ENCODE results near the gene CLIP4.

Gene CLIP4

DNA sequence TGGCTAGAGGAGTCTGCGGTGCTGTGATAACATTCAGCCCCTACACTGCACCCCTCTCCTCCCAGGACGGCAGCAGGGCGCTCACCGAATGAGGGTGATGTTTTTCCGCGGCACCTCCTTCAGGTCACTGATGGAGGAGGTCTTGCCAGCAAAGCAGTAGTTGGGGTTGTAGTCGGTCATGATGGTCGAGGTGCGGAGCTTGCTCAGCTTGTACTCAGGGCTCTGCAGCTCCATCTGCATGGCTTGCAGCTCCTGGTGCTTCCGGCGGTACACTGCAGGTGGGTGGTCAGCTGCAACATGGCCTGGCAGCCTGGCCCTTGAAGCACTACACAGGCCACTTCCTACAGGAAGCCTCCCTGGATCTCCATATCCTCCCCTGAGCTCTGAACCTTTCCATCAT lies 108.0 kb downstream of the CLIP4 start:
- no peak overlapping the region for H2AFZ ChIP-seq (ENCODE audit: low read length)
- no peaks in the 10 kb centered on the region for H3K79me2 ChIP-seq (ENCODE audit: insufficient read depth, low read length)
- H3K4me3 ChIP-seq (ENCODE audit: low read depth, low read length, poor library complexity, severe bottlenecking) = no peak overlapping the region
- no peaks in the 10 kb centered on the region for H3K9me2 ChIP-seq (ENCODE audit: low read depth, low read length)
- no peaks in the 10 kb centered on the region; the same call in 1 of the 2 replicates for H3K27me3 ChIP-seq (ENCODE audit: insufficient read depth, low read length)
- H4K20me1 ChIP-seq (ENCODE audit: insufficient read depth, low read length) = no peaks in the 10 kb centered on the region
- no peak overlapping the region for H3K4me2 ChIP-seq (ENCODE audit: low read length)
- H3F3A ChIP-seq (ENCODE audit: insufficient read depth, low read length) = no peaks in the 10 kb centered on the region
- no peak for TF ChIP-seq EZH2 (IDR thresholded peaks at IDR 0.05; ENCODE audit: borderline replicate concordance, low read length)
- TF ChIP-seq, protein P1, sequence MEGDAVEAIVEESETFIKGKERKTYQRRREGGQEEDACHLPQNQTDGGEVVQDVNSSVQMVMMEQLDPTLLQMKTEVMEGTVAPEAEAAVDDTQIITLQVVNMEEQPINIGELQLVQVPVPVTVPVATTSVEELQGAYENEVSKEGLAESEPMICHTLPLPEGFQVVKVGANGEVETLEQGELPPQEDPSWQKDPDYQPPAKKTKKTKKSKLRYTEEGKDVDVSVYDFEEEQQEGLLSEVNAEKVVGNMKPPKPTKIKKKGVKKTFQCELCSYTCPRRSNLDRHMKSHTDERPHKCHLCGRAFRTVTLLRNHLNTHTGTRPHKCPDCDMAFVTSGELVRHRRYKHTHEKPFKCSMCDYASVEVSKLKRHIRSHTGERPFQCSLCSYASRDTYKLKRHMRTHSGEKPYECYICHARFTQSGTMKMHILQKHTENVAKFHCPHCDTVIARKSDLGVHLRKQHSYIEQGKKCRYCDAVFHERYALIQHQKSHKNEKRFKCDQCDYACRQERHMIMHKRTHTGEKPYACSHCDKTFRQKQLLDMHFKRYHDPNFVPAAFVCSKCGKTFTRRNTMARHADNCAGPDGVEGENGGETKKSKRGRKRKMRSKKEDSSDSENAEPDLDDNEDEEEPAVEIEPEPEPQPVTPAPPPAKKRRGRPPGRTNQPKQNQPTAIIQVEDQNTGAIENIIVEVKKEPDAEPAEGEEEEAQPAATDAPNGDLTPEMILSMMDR (IDR thresholded peaks at IDR 0.05; ENCODE audit: low read length) = no peak
- no peak overlapping the region for H3K27ac ChIP-seq (ENCODE audit: low read depth, low read length, poor library complexity, severe bottlenecking)
- no peaks in the 10 kb centered on the region for H3K36me3 ChIP-seq (ENCODE audit: insufficient read depth, low read length)
- H3K9me3 ChIP-seq (ENCODE audit: low read length) = no peaks in the 10 kb centered on the region
- H3K9ac ChIP-seq (ENCODE audit: low read length) = no peak overlapping the region
- H3K4me1 ChIP-seq (ENCODE audit: insufficient read depth, low read length, severe bottlenecking) = no peaks in the 10 kb centered on the region

DNA sequence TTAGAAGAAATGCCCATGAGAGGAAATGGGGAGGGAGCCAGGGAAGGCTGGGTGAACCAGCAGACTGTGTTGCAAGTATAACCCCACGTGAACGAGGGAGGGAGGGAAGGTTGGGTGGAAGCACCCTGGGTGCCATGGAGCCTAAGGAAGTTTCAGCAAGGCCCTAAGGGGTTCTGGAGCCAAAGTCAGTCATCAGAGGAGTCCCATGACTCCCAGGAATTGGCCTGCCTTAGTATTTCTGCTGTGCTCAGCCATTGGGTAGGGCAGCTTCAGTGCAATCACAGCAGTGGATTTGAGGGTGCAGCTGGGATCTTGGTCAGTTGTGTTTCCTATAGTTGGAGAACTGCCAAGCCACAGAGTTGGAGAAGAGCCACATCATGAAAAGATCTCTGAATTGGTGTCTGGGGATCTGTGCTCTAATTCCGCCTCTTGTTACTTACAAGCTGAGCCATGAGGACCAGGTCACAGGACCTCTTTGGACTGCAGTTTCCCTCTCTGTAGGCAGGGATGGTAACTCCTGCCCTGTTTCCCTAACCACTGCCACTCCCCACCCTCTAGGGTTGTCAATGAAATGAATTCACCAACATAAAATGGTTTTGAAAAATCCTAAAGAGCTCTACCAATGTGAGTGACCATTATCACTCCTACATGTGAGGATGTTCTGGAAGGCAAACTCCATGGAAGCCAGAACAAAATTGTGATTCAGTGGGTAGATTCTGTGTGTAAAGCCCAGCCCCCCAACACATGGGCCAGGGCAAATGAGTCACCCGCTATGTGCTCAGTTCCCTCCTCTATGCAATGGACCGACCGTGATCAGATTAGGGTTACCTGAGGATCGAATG lies 108.9 kb downstream of the CLIP4 start:
- Histone ChIP-seq H3K9me3 (ENCODE audit: low read length) (no peaks in the 10 kb centered on the region), H4K20me1 (ENCODE audit: insufficient read depth, low read length) (no peaks in the 10 kb centered on the region), H3K36me3 (ENCODE audit: insufficient read depth, low read length) (no peaks in the 10 kb centered on the region), H2AFZ (ENCODE audit: low read length) (no peak overlapping the region), H3K9me2 (ENCODE audit: low read depth, low read length) (no peaks in the 10 kb centered on the region), H3K9ac (ENCODE audit: low read length) (no peak overlapping the region), H3K4me3 (ENCODE audit: low read depth, low read length, poor library complexity, severe bottlenecking) (no peak overlapping the region), H3F3A (ENCODE audit: insufficient read depth, low read length) (no peaks in the 10 kb centered on the region), H3K4me2 (ENCODE audit: low read length) (no peak overlapping the region), H3K27ac (ENCODE audit: low read depth, low read length, poor library complexity, severe bottlenecking) (no peak overlapping the region), H3K27me3 (ENCODE audit: insufficient read depth, low read length) (no peaks in the 10 kb centered on the region; the same call in 1 of the 2 replicates), H3K4me1 (ENCODE audit: insufficient read depth, low read length, severe bottlenecking) (no peaks in the 10 kb centered on the region), H3K79me2 (ENCODE audit: insufficient read depth, low read length) (no peaks in the 10 kb centered on the region)
- TF ChIP-seq, protein P1 (IDR thresholded peaks at IDR 0.05; ENCODE audit: low read length) = no peak
- no peak for TF ChIP-seq EZH2 (IDR thresholded peaks at IDR 0.05; ENCODE audit: borderline replicate concordance, low read length)

DNA sequence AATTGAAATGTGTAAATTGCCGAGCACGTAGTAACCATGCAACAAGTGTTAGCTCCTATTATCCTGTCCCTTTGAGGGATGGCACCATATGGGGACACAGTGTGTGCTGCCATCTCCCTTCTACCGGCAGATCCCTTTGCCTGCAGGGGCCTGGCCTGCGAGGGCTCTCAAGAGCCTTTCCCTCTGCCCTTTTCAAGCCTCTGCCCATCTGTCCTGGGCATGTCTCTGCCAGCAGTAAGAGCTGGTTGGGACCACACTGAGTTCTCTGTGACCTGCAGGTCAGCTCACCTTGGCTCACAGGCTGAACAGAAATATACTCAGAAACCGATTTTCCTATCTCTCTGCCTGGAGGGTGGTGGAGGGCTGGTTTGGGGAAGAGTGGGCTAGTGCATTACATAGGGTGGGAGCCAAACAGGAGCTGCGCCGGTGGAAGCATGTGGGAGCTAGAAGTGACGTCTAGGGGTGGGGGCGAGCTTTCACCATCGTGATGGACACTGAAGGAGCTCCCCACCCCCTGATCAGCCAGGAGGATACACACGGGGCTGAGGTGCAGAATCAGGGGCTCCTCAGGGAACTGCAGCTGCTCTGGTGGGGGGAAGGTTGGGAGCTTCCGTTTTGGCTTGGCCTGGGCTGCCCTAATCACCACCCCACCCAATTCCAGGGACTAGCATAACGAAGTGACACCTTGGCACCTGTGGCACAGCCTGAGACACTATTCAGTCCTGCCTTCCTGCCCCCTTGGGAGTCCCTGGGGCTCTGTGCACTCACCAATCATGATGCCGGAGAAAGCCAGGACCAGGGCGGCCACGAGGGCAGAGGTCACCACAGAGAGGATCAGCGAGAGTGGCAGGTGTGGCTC lies 109.7 kb downstream of the CLIP4 start:
- H4K20me1 ChIP-seq (ENCODE audit: insufficient read depth, low read length) = no peaks in the 10 kb centered on the region
- H3K27ac ChIP-seq (ENCODE audit: low read depth, low read length, poor library complexity, severe bottlenecking) = no peak overlapping the region
- no peaks in the 10 kb centered on the region for H3K9me2 ChIP-seq (ENCODE audit: low read depth, low read length)
- H3K9me3 ChIP-seq (ENCODE audit: low read length) = no peaks in the 10 kb centered on the region
- no peaks in the 10 kb centered on the region for H3K79me2 ChIP-seq (ENCODE audit: insufficient read depth, low read length)
- no peak for TF ChIP-seq EZH2 (IDR thresholded peaks at IDR 0.05; ENCODE audit: borderline replicate concordance, low read length)
- TF ChIP-seq, protein P1 (IDR thresholded peaks at IDR 0.05; ENCODE audit: low read length) = no peak
- no peak overlapping the region for H2AFZ ChIP-seq (ENCODE audit: low read length)
- H3K36me3 ChIP-seq (ENCODE audit: insufficient read depth, low read length) = no peaks in the 10 kb centered on the region
- no peaks in the 10 kb centered on the region; the same call in 1 of the 2 replicates for H3K27me3 ChIP-seq (ENCODE audit: insufficient read depth, low read length)
- no peaks in the 10 kb centered on the region for H3F3A ChIP-seq (ENCODE audit: insufficient read depth, low read length)
- H3K4me1 ChIP-seq (ENCODE audit: insufficient read depth, low read length, severe bottlenecking) = no peaks in the 10 kb centered on the region
- no peak overlapping the region for H3K4me3 ChIP-seq (ENCODE audit: low read depth, low read length, poor library complexity, severe bottlenecking)
- no peak overlapping the region for H3K4me2 ChIP-seq (ENCODE audit: low read length)
- H3K9ac ChIP-seq (ENCODE audit: low read length) = no peak overlapping the region
